GM19395 (cell line): ENCODE results near the gene PDE11A.
A peak's percentile ranks its signal among the peaks of the same experiment; 100 is the strongest.

ENCODE experiments used
- ATAC-seq: cut with Tn5 transposase; IDR thresholded peaks from one replicate; pipeline ENCODE4 v1.9.1; 2021; ENCODE audit warnings: mild to moderate bottlenecking, moderate library complexity; ENCODE audit not compliant: unreplicated experiment

The PDE11A gene

DNA sequence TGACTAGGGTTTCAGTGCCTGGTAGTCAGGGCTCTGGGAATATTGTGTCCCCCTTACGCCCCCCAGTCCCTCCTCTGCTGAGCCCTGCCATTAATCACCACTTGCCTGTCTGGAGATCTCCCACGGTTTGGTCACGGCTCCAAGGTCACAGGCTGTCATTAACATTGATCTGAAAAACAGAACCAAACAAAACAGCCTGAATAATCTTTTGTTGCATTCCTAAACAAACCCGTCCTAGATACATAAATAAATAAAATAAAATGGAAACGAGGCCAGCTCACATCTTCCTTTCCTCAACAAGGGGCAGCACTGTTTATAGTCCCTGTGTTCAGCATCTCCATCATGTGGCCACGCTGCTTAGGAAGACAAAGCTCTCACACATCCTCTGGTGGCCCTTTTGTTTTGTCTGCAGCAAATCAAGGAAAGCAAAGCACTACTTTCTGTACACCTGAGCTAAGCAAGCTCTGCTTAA lies 397.2 kb downstream of the PDE11A start:
- ATAC-seq, result no peak

DNA sequence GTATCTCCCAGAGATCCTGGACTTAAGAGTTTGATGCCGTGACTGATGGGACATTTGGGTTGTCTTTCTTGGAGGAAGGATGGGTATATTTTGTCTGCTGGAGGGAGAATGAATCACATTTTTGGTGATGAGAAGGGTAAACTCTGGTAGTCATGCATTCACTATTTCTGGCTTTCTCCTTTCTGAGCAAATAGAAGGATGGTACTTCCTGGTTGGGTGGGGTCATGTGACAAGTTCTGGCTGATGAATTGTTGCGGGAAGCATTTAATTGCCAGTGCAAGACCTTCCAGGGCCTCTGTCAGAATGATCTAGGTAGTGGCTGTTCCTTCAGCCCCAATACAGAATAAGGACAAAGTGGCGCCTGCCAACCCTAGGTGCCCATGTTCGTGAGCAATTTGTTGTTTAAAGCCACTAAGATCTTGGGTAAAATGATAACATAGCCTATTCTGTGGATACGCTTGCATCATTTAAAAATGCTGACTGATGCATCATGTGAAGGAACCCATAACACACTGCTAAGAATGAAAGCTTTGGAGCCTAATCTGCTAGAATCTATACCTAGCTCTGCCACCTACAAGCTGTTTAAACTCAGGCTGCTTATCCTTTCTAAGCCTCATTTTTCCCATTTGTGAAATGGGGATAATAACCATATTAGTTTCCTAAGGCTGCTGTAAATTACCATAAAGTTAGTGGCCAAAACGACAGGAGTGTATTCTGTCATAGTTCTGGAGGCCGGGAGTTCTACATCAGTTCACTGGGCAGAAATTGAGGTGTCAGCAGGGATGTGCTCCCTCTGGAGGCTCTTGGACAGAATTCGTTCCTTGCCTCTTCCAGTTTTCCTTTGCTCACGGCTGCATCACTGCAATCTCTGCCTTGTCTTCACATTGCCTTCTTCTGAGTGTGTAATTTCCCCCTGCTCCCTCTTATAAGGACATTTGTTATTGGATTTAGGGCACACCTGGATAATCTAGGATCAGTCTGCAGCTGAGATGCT lies 398.7 kb downstream of the PDE11A start:
- ATAC-seq, result no peak

DNA sequence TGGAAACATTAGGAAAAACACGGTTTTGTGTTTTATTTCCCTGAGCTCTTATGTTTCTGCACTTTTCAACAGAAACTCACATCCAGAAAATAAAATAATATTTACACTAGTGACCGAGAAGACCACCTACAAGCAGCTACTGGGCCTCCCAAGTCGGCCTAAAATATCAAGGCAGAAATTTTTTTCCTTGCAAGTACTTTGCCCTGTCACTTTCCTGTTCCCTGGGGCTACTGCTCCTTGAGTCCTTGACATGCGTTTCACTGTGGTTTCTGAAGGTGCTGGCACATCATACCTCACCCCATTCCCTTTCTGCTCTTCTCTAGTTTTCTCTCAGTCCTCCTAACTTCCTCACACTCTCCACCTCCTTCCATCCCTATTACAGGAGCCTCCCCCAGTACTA lies 400.9 kb downstream of the PDE11A start:
- no peak for ATAC-seq

DNA sequence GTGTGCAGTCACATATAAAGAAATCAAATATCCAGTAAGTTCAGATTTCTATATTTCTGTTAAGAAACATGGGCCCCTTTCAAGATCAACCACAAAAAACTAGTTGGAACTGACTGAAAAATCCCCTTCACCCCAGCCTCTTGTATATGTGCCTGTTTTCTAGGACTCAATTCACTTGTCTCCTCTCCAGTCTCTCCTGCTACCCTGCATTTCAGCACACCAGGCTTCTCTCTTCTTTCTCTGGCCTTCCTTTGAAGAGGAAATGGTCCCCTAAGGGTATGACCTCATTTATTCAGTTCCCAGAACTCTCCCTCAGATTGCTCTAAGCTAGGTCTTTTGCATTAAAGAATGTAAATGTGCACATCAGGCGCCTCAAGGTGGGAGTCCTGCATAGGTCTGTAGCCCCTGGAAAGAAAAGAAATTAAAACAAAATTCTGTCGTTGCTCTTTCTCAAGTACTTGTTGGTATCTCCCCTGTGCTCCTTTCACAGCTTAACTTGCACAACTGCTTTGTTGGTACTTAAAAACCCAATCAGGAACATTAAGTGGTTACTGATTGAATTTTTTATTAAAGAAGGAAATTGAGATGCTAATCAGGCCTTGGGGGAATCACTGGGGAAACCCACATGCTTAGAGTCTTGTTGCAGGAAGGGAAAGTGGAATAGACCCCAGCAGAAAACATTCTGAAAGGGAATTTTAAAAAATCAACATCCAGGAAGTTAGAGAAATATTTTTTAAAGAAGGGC lies 401.6 kb downstream of the PDE11A start:
- peak; percentile 67 for ATAC-seq

DNA sequence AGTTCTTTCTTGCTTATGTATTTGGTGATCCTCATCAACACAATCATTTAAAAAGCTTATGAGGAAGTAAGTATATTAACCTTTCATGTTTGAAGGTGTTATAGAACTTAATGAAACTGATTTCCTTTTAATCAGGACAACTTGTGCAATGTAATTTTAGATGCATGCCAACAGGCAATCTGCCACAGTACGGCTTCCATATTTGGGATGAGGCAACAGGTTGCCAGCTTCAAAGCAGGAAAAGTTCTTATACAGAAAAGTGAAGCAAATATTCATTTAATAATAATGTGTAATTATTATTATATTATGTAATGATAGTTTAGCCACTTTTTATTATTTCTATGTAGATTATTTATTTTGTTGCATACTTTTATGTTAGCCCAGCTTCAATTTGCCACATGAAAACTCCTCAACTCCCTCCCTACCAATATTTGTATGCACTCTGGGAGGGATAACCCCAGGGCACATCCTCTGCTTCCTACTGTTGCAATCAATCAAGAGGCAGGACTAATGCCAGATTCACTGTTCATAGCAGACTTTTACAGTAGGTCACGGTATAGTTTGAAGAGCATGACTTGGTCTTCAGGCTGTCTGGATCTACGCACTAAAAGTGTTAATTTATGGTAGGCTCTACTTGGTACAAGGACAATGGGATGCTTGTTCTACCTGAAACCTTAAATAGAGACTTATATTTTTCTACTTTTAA lies 402.8 kb downstream of the PDE11A start:
- ATAC-seq, result no peak

DNA sequence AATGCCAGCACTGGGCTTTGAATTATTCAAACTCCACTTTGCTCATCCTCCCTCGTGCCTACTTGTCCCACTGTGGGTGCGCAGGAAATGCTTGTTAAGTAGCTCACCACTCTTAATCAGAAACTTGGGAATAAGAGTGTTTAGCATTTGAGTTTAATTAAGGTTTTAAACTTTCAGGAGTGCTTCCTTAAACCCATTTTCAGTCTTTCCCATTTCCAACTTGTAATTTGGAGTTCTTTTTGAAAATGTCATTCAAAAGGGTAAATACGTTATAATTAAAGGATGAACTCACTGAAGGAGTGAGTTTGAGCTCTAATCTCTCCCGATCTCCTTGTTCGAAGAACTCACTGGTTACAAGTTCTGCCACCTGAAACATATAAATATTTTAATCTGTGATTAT lies 403.4 kb downstream of the PDE11A start:
- ATAC-seq, result no peak

DNA sequence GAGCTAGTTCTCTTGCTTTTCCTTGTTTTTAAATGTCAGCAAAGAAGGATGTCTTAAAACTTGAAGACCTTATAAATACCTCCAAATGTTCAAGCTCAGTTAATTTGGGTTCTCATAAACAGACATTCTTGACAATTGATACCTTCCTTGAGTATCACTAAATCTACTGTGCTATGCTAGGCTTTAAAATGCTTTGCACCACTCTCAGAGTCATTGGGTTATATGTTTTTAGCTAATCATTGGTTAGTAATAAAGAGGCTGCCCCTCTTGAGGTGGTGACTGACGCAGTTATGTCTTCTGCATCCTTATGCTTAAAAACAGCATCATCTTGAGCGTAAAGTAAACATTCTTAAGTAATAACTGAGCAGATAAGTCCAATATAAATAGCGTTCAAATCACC lies 404.0 kb downstream of the PDE11A start:
- ATAC-seq, result no peak

DNA sequence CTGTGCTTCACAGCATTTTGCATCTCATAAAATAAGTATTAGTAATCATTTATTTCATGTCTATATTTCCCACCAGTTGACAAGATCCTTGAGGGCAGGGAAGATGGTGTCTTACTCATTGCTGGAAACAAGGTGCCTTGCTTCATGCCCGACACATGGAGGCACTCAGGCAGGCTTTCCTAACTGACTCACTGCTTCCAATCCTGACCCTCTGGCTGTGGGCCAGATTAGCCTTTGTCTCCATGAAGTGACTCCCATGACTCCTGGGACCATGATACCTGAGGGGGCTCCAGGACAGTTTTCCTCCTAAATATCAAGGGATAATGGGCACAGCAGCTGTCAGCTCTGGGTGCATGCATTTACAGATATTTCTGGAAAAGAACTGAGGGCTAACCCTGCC lies 405.0 kb downstream of the PDE11A start:
- ATAC-seq, result no peak

DNA sequence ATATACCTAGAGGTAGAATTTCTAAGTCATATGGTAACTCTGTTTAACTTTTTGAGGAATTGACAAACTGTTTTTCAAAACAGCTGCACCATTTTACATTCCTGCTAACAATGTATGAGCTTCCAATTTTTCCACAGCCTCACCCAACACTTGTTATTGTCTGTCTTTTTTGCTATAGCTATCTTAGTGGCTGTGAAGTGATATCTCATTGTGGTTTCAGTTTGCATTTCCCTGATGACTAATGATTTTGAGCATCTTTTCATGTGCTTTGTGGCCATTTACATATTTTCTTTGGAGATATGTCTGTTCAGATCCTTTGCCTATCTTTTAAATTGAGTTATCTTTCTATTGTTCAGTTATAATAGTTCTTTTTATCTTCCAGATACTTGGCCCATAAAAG lies 406.2 kb downstream of the PDE11A start:
- ATAC-seq, result no peak

DNA sequence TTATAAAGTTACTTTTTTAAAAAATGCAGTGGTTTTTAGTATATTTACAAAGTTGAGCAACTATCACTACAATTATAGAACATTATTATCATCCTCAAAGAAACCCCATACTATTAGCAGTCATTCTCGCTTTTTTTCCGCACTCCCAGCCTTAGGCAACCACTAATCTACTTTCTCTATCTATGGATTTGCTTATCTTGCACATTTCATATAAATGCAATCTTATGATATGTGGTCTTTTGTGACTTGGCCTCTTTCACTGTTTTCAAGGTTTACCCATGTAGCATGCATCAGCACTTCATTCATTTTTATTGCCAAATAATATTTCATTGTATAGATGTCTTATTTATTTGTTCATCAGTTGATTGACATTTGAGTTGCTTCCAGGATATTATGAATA lies 406.6 kb downstream of the PDE11A start:
- ATAC-seq, result no peak

DNA sequence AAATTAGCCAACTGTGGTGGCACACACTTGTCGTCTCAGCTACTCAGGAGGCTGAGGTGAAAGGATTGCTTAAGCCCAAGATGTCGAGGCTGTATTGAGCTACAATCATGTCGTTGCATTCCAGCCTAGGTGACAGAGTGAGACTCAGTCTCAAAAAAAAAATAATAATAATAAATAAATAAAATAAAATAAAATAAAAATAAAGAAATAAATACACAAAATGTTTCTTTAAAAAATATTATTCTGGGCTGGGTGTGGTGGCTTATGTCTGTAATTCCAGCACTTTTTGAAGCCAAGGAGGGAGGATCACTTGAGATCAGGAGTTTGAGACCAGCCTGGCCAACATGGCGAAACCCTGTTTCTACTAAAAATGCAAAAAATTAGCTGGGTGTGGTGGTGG lies 407.2 kb downstream of the PDE11A start:
- ATAC-seq, result no peak

DNA sequence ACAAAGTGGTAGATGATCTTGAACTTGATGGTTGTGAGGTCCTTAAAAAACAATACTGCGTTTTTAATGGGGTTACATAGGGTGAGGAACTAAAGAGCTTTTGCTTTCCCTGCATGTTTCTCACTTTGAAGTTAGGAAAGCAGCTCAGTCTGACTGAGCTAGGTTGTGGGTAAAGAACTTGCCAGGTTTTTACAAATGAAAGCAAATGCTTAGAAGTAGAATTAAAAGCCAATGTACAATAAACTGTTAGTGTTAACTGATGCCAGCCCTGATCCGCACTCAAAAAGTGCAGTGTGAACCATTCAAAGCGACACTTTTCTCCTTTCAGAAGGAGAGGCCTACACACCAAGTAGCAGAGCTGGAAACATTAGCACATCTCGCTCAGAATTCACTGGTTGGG lies 409.7 kb downstream of the PDE11A start:
- ATAC-seq, result no peak

DNA sequence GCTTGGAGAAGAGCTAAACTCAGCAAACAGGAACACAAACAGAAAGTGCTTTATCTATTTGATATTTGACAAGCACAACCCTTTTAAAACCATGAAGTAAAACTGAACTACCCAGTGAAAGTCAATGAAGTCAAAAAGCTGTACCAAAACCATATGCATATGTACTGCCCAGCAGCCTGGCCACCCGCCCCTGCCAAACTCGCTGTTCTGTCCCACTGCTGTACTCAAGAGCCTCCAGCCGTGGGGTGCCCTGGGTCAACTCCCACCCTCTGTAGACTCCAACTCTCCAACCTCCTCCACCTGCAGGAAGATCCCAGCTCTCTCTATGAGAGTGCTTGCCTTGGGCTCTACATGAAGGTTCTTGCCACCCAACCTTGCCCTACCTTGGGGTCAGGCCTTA lies 411.8 kb downstream of the PDE11A start:
- no peak for ATAC-seq

DNA sequence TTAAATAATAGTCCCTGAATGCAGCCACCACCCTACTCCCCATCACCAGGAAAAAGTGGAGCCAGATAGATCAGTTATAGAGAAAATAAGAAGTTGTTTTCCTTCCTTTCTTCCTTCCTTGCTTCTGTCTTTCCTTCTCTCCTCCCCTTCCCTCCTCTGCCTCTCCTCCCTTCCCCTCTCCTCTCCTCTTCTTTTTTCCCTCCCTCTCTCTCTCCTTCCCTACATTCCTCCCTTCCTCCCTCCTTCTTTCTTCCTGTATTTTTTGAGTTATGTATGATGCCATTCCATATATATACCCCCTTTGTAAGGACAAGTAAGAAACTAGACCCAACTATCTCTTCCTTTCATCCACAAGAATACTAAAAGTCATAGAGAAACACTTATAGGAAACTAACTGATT lies 414.3 kb downstream of the PDE11A start:
- no peak for ATAC-seq

DNA sequence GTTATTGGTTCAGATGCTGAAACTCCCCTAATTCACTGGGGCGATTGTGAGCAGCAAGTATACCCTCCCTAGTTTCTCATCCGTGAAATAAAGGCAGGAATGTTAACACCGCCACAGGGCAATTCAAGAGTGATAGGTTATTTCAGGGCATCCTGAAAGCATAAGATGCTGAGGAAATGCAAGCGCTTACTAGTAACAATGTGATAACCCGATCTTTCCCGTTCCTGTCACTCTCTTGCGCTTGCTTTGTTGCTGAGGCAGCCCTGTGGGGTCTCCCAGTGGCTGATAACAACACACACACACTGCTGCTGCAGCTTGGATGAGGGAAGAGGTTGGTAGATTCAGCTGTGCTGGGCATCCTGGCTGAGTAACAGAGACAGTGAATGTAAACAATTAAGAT lies 420.7 kb downstream of the PDE11A start:
- no peak for ATAC-seq

DNA sequence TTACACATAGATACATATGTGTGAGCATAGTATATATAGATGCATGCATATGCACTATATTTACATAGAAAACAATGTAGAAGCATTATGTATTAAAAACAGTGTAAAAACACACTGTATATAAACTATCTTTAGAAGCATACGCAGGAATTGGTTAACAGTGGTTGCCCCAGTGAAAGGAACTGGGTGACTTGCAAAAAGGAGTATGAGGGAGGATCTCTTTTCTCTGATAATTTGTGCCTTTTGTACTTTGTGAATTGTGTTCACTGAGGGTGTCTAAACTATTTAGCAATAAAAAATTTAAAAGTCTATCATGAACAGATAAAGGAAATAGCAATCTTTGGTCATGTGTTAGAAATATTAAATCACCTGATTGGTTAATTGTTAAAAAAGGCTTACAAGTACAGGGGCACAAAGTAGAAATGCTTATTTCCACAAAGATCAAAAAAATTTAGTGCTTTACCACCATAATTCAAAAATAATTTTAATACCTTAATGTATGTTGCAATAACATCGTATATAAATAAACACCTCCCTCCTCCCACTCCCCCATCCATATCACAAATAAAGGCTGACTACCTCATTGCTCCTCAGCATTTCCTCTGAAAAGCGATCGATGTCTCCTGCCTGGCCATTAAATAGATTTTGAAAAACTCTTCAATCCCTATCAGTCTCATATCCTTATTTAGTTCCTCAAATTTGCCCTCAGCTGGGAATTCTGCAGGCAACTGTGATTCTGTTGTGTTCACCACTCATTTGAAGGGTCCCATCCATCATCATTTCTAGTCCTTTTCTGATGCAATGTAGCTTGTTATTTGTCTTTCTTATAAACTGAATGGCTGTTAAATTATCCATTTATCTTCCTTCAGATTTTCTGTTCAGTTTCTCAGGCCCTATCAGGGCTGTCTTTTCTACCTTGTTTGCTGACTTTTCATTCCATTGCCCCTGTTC lies 422.7 kb downstream of the PDE11A start:
- no peak for ATAC-seq

DNA sequence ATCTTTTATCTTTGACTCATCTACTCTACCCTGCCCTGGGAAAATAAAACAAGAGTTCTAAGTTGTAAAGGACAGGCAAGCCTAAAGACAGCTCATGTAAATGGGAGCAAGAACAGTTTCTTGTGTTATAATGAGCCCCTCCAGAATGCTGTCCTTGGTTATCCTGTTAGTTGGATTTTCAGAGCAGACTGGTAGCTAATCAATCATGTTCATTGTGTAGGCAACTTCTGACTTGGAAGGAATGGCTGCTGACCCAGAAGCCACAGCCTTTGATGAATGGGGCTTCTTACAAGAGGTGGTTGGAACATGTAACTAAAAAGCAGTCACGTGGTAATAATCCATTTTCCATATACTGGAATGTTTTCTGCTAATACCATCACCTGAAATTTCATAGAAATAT lies 425.8 kb downstream of the PDE11A start:
- no peak for ATAC-seq

DNA sequence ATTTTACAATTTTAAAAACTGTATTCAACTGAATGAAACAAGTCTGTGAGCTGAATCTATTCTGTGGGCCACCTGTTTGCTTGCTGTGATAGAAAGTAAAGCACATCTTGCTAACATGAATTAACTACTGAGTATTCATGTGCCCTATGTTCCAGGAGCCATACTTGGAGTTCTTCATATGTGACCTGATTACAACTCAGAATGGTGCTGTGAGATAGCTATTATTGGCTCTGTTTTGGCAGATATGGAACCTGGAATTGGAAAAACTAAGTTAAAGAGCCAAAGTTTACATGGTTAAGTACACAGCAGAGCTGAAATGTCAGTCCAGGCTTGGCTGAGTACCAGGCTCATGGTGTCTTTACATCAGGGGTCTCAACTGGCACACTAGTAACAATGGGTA lies 426.3 kb downstream of the PDE11A start:
- ATAC-seq, result no peak

DNA sequence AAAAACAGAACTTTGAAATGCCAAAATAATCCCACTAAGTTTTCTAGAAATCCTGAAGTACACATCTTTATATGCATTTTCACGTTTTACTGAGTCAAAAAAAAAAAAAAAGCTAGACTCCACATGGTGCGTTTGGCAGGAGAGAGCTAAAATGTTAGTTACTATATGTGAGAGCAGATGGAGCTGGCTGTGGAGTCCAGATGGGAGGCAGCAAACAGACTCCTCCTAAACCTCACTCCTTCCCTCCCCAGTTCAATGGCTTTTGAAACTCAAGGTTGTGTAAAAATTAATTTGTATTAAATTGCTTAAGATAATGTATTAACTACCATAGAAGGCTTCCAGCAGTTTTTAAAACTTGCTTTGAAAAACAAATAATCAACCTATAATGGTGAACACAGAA lies 431.2 kb downstream of the PDE11A start:
- ATAC-seq, result no peak

DNA sequence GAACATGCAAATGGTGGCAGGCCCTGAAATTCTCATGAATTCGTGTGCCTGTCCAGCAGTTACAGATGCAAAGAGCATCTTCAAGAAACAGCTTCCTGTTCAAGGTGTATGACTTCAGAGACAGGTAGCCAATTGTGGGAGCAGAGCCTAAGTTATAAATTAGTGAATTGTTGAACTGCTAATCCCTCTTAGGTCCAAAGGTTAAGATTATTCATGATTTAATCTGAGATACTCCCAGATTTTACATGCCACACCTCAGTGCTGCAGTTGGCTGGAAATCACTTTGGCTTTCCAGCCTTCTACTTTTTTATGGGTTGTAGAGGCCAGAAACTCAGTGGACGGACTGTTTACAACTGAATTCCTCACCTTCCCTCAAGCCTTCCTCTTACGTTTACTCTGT lies 432.2 kb downstream of the PDE11A start:
- no peak for ATAC-seq
